Measurements from ENCODE around the gene ZNF217.
A peak's percentile ranks its signal among the peaks of the same experiment; 100 is the strongest.
"Not testable (repeated sequence)": the region's sequence is repeated elsewhere in the genome, so short reads cannot be mapped to it uniquely, and the experiment has no call there.

The ZNF217 gene

DNA sequence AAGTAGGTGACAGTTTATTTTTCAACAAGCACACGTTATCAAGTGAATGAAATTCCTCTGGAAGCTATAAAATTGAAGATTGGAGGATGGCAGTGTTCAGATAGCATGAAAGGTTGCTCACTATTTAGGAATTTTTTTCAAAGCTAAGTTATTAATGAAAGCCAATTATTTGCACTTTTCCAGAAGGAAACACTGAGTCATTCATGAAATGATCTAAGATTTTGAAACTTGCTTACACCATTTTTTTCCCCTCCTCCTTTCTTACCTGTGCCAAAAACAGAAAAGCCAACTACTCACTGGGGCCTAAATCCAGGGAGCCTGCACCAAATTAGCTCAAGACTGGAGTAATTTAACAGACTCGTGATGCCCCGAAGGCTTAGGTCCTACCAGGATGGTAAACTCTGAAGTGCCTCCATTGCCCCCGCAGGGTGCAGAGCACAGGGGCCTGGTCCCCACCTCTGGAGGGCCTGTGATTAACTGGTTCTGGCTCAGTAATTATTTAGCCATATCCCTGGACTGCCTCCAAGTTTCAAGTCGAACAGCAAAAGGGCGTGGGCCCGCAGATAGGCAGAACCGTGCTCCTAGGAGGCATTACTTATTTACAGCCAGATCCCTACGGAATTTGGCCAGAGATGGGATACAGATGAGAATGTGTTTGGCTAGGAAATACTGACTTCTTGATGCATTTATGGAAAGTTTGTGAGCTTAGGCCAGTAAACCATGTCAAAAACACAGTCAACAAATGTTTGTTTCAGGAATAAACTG is 28.0 kb upstream of the ZNF217 start:
- DNase-seq = no peak

DNA sequence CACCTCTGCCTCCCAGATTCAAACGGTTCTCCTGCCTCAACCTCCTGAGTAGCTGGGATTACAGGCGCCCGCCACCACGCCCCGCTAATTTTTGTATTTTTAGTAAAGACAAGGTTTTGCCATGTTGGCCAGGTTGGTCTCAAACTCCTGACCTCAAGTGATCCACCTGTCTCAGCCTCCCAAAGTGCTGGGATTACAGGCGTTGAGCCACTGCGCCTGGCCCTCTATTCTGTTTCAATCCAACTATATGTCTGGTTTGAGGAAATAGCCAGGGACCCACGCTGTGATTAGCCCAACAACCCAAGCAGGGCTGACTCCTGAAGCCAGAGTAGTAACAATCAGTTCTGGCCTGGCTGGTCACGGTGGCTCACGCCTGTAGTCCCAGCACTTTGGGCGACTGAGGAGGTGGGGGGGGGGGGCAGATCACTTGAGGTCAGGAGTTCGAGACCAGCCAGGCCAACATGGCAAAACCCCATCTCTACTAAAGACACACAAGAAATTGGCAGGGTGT is 24.9 kb upstream of the ZNF217 start:
- not testable (repeated sequence) for DNase-seq

DNA sequence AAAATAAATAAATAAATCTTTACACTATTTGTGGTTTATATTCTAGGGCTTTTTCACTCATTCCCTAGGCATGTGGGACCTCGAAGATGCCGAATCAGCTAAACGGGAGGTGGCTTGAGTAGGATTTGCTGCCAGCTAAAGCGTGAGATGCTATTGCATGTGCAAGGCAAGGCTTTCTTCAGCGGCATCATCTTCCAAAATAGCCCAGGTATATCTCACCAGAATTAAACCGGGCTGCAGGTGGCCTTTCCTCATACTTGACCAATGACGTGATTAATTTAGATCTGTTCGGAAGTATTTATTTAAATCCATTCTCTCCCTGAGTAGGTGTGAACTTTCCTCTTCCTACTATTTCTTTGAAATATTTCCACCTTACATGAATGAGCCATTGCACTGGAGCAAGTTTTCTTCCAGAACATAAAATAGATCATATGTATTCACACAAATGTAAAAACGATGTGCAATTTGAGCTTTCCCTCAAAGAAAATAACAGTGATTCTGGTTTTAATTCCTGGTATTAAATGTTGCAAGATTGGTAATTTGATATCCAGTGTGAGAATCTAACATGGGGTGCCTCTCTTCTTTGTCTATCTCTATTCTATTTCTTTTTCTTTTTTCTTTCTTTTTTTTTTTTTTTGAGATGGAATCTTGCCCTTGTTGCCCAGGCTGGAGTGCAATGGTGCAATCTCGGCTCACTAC is 24.3 kb upstream of the ZNF217 start:
- no peak for DNase-seq

DNA sequence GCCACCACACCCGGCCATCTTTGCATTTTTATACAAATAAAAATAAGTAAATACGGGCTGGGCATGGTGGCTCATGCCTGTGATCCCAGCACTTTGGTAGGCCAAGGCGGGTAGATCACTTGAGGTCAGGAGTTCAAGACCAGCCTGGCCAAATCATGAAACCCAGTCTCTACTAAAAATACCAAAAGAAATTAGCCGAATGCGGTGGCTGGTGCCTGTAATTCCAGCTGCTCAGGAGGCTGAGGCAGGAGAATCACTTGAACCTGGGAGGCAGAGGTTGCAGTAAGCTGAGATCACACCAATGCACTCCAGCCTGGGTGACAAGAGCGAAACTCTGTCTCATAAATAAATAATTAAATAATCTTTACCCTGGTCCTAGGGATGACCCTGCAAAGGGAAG is 22.9 kb upstream of the ZNF217 start:
- DNase-seq = not testable (repeated sequence)

DNA sequence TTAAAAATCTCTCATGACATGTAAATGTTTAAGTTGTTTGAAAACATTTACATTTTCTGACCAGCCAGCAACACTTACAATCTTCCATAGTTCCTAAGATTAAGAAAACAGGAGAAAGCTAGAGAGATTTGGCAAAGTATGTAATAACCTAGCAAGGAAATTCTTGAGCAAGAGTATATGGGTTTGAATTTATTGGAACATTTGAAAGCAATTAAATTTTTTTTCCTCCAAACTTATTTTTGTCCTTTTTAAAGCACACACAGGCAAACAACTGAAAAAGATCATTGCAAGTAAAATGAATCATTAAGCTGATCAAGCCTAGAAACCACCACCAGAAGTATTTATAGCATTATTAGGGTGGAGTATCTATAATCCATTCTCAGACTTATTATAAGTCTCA is 20.1 kb upstream of the ZNF217 start:
- no peak for DNase-seq

DNA sequence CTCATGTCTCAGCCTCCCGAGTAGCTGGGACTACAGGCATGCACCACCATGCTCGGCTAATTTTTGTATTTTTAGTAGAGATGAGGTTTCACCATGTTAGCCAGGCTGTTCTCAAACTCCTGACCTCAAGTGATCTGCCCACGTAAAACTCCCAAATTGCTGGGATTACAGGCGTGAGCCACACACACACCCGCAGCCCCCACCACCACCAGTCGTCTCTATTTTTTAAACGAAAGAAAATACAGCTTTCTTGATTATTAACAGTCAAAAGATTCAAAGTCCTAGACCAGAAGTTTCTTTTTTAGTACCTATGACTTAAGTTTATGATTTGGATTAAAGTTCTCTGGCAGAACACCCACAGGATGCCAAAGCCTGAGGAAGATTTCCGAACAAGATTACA is 18.6 kb upstream of the ZNF217 start:
- not testable (repeated sequence) for DNase-seq

DNA sequence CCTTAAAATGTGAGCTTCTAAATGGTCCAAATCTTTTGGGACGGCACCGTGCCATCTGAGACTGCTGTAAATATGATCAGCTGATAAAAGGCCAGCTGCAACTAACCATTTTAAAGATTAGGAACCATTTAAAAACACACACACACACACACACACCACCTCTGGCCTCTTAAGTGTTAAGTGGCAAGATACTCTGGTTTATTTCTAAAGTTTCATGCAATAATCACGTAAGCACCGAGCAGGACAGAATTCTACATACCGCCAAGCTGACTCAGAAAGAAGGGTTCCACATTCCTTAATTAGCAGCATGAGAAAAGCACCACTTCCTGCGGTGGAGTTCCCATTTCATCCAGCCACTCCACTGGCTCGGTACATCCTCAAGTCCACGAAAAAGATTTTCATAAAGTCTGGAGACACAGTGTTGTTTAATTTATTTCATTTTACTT is 17.8 kb upstream of the ZNF217 start:
- DNase-seq = no peak

DNA sequence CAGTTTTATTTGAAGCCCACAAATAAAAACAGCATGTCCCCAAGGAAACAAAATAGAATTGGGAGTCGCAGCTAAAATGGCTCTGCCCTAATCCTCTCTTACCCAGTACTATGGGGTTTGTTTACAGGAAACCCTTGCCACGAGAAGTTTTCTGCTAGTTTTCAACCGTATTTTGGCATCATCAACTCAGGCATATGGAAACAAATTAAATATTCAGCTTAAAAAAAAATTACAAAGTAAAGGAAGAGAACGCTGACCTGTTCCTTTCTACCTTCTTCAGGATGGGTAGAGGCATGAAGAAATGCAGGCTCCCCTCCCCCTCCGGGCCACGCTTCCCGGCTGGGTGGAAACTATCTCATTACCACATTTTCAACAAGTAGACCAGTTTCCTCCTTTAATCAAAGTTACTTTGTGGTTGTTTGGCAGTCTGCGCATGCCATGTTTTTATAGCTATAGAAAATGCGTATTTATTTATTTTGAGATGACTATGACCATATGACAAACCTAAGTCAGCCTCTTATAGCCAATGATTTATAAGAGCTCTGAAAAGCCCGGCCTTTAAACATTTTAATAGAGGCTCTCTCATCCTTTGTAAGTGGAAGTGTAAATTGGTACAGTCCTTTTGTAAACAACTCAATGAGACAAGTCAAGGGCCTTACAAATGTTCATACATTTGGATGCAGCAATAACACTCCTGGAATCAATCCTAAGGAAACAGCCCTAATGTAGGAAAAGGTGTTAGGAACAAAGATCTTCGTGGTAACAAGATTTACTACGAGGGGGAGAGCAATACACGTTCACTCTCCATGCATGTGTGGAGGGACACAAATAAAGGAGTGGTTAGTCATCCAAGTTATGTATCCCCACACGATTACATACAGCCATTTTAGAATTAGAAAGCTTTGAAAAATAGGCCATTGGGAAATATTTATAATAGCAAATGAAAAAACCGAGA is 16.1 kb upstream of the ZNF217 start:
- DNase-seq = peak; percentile 71

DNA sequence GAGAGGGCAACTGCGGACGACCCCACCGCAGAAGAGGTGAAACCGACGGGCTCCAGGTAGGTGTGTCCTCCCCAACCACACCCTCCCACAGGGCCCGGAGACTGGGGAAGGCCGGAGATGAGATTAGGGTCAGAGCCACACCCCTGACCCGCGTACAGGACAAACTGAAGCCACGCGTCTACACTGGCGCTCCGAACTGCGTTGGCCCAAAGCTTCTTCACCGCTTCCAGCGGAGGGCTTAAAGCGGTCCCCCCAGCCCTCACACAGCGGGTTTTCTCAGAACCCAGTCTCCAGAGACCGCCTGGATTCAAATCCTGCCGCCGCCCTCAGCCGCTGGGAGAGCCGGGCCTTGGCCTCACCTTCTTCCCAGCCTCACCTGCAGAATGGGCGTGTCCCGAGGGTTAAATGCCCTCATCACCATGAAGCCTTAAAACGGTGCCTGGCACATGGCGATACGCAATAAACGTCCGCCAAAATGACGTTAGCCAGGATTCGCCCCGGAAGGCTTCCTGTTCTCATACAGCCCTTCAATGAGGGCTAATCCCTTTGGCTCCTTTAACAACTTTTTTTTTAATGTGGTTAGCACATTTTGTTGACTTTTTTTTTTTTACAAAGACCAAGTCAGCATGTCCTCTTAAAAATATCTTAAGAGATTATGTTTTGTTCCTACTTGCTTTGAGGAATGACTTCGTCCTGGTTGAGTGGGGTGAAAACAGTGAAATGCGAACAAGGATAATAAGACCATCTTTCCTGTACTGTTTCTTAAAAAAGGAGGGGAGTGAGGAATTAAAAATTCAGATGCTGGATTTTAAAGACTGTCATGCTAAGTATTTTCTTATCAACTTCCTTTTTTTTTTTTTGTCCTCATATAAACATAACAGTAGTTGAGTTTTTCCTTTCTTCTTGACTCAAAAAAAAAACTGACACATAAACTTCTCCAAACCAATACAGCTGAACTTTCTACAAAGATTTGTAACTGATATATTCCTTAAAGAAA is 15.1 kb upstream of the ZNF217 start:
- DNase-seq = no peak

DNA sequence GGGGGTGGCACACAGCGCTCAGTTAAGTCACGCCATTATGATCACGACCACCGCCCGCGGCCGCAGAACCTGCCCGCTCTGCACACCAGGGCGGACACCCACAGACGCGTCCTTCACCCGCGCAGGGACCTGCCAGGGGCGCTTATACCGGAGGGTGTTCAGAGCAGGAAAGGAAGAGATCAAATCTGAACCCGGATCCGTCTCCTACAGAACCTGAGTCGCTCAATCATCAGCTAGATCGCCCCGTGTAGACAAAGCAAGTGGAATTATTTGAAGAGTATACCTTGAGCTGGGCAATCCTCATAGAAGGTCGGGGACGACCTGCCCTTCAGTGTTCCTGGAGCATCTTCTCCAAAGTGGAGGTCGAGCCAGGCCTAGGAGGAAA is 14.4 kb upstream of the ZNF217 start:
- DNase-seq = no peak

DNA sequence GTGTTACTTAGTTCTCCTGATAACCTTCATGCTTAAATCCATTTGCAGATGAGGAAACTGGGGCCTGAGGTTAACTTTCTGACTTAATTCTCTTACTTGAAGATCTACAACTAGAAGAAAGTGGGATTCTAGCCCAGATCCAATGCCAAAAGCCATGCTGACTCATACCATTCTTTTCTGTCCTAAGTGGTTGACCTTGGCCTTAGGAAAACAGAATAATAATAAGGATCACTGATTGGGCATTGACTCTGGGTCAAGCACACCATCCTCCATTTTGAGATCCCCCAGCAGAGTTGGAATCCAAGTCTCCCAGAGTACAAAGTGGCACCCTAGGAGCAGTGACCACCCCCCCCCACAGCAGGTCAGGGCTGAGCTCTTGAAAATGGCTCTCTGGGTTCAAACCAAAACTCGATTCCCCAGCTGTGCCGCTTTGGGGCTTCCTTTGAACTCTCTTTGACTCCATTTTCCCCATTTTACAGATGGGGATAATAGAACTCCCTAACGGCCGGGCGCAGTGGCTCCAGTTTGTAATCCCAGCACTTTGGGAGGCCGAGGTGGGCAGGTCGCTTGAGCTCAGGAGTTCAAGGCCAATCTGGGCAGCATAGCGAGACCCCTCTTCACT is 12.8 kb upstream of the ZNF217 start:
- no peak for DNase-seq

DNA sequence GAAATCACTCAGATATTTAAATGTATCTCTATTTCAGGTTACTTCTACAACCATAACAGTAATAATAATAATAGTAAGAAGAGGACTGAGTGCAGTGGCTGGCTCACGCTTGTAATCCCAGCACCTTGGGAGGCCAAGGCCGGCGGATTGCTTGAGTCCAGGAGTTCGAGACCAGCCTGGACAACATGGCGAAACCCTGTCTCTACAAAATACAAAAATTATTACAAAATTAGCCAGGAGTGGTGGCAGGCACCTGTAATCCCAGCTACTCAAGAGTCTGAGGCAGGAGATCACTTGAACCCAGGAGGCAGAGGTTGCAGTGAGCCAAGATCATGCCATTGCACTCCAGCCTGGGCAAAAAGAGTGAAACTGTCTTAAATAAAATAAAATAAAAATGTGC is 11.8 kb upstream of the ZNF217 start:
- DNase-seq = not testable (repeated sequence)

DNA sequence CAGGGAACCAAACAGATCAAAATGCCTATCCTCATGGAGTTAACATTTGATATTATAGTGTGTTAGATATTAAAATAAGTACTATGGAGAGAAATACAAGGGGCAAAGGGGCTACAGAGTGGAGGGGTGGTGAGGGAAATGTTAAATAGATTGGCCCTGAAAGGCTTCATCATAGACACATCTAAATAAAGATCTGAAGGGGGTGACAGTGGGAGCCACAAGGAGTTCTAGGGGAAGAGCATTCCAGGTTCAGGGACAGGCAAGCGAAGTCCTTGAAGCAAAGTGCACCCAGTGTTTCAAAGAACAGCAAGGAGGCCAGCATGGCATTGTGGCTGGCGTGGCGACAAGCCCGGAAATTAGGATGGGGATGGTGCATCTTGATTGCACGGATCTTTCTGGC is 11.2 kb upstream of the ZNF217 start:
- not testable (repeated sequence) for DNase-seq

DNA sequence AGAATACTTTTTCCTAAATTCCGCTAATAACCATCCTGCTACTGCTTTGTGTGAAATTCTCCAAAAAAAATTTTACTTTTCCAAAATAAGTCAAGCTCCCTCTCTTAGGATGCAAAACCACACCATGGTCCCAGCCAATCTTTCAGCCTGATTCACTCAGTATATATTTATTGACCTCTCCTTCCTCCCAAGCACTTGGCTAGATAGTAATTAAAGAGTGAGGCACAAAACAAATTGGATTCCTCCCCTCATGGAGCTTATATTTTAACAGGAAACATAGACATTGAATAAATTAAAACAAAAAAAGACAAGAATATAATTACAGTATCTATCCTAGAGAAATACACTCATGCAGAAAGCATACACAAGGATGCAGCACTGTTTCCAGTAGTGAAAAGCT is 9.0 kb upstream of the ZNF217 start:
- no peak for DNase-seq

DNA sequence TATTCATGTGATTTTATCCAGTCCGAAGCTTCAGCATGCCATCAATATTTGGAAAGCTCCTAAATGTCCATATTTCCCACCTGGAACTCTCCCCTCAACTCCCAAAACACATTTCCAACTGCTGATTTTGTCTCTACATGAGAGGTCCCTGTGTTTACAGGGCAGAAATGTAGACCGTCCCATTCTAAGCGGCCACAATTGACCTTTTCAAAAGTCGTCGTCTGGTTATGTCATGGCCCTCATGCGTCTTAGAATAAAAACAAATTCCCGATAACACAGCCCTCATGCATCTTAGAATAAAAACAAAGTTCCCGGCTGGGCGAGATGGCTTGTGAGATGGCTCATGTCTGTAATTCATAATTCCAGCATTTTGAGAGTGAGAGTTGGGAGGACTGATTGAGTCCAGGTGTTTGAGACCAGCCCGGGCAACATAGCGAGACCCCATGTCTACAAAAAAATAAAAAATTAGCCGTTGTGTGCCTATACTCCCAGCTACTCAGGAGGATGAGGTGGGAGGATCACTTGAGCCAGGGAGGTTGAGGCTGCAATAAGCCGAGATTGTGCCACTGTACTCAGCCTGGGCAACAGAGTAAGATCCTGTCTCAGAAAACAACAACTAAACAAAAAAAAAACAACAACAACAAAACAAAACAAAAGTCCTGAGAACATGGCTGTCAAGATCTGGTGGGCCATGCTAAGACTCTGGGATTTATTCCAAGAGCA is 6.4 kb upstream of the ZNF217 start:
- DNase-seq = no peak

DNA sequence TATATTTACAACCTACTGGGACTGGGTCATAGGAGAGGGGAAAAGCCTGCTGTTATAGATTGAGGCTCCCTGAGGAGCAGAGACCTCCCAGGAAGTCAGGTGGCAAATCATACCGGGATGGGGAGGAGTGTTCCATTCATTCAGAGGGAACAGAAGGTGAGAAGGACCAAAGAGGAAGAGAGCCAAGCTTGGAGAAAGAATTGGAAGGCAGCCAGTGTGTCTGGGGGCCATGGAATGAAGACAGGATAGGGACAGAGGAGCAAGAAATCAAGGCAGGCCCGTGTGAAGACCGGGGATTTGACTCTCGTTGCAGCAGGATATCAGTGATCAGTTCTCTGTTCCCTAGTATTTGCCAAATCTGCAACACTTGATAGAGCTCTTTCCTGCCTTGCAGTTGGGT is 5.7 kb upstream of the ZNF217 start:
- no peak for DNase-seq

DNA sequence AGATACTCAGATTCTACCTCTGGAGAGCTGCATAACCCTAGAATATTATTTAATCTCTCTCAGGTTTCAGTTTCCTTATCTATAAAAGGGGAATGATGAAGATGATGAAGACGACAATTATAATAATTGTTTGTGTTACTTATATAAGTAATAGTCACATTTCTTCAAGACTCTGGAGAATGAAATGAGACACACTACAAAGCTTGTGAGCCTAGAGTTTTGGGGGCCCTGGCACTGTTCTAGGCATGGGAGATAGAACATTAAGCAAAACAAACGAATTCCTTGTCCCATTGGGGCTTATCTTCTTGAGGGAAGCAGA is 5.4 kb upstream of the ZNF217 start:
- no peak for DNase-seq

DNA sequence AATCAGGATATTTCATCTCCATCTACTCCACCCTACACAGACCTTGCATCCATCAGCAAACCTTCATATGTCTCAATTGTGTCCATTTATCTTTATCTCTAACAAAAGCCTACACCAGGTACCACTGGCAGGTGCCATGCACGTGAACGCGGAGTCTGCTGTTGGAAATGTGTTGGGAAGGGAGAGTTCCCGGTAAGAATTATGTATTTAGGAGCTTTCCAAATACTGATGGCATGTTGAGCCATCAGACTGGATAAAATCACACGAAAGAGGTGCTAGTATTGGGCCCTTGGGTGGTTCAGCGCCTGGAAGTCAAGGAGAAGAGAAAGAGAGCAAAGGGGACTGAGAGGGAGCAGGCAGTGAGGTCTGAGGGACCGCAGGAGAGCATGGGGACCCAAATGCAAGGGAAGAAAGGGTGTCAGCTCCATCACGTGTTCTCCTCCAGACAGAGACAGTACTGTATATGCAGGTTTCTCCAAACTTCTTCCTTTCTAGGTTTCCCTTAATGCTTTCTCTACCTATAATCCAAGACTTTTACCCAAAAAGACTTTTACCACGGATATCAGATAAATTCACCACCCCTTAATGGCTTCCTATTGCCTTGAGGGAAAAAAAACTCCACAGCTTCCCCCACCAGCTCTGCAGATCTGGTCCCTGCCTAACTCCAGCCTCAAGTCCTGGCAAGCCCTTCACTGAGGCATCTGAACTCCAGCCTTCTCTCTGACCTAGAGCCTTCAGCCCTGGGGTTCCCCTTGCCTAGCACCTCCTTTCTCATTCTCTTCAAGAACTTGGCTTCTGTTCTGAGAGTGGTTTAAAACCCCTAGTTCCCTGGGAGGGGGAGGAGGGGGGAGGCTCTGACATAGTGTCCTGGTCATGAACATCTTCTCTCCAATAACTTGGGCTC is 4.8 kb upstream of the ZNF217 start:
- DNase-seq = no peak

DNA sequence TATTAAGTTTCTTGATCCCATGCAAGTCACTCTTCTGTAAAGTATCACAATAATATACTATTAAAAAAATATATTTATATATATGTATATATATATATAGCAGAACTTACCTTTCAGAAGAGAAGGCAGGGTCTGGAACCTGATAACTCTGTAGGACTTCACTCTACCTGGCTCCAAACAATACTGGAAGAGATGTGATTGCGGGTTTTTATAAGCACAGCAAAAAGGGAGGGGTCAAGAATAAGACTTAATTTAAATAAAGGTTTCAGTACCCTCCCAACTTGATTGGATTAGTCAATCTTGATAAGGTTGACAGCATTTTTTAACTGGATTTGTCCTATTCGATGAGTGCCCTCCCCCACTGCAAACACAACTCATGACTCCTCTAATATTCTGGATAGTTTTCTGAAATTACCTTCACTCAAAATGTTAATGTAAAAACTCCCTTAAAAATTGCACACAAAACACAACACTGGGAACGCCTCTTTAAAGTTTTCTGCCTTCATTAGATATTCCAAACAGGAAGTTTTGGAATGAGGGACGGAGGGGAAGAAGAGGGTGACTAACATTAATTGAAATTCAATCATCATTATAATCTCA is 4.0 kb upstream of the ZNF217 start:
- no peak for DNase-seq

Measured in stimulated activated CD4-positive, alpha-beta T cell treated with anti-CD3 and anti-CD28 coated beads, Interleukin-4, amount 100 ng/mL, for 24 hours (primary cell).